SKM-1 treated with dmso at 0.1 percent for 144 hours (cell line): ENCODE data around the gene ANKHD1.
"Not testable (repeated sequence)": the region's sequence is repeated elsewhere in the genome, so short reads cannot be mapped to it uniquely, and the experiment has no call there.

Source experiments
- DNase-seq: peaks from one replicate; lab custom pipeline; 2025; ENCODE audit not compliant: unreplicated experiment; lab: John Stamatoyannopoulos, UW

The ANKHD1 gene

GRCh38 chr5:140576776-140577201 is 175.2 kb downstream of the ANKHD1 start:
- DNase-seq = no peak

- not testable (repeated sequence) for DNase-seq
Measured at GRCh38 chr5:140579188-140579747, 177.6 kb downstream of the ANKHD1 start.

- no peak for DNase-seq
Measured at GRCh38 chr5:140587495-140587894, 185.9 kb downstream of the ANKHD1 start.

- DNase-seq = no peak
Measured at GRCh38 chr5:140588311-140589070, 186.9 kb downstream of the ANKHD1 start.
